HG02588 (cell line): ENCODE data around the gene KCTD21.
"Not testable (repeated sequence)": the region's sequence is repeated elsewhere in the genome, so short reads cannot be mapped to it uniquely, and the experiment has no call there.

Experiments used
- ATAC-seq: cut with Tn5 transposase; IDR thresholded peaks from one replicate; pipeline ENCODE4 v1.9.1; 2021; ENCODE audit warnings: mild to moderate bottlenecking, moderate library complexity; ENCODE audit not compliant: unreplicated experiment

Gene KCTD21

DNA sequence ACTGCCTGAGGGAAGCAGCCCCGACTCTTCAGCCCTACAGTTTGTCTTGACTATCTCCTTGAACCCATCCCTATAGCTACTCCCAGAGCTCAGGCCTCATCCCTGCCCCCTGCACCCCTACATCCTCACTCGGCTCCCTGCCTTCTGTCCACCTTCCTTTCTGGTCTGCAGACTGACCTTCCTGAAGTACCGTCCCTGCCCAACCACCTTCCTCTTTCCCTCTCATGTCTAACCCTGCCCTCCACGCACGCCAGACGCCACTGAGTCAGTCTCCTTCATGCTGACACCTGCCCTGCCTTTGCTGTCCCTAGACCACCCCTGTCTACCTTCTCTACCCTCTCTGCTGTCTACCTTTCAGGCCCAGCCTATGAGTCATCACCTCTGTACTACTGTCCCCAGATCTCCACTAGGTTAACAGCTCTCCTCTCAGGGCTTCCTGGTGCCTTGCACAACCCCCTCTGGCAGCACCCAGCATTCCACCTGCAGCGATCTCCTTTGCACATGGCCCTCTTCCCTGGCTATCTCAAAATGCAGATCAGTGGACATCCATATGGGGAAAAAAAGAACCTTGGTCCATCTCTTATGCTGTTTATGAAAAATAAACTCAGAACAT is 8.9 kb downstream of the KCTD21 start:
- no peak for ATAC-seq

DNA sequence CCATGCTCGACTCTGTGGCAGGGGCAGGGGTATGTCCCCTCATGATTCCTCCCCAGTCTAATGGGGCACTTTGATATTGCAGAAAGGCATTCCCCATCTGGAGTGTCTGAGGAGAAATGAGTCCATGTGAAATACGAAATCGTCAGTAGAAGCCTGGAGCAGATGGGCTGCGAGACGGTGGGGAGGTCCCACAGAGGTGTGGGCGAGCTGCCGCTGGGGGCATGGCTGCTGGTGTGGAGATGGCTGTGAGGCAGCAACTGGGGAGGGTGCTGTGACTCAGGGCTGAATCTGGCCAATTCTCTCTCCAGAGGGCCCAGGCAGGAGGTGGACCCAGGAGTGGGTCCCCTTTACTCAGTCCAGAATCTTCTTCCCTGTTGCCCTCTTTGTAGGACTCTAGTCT is 11.2 kb downstream of the KCTD21 start:
- no peak for ATAC-seq

DNA sequence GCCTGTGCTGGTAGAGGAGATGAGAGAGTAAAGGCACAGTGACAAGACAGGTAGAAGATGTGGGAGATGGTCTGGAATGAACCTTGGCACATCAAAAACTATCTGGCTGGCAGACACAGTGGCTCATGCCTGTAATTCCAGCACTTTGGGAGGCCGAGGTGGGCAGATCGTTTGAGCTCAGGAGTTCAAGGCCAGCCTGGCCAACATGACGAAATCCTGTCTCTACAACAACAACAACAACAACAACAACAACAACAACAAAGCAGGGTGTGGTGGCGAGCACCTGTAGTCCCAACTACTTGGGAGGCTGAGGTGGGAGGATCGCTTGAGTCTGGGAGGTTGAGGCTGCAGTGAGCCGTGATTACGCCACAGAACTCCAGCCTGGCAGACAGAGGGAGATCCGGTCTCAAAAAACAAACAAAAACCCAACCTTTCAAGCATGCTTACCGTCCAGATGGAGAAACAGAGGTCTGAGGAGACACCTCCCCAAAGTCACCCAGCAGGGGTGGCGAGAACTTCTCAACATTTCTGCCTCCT is 11.8 kb downstream of the KCTD21 start:
- no peak for ATAC-seq

DNA sequence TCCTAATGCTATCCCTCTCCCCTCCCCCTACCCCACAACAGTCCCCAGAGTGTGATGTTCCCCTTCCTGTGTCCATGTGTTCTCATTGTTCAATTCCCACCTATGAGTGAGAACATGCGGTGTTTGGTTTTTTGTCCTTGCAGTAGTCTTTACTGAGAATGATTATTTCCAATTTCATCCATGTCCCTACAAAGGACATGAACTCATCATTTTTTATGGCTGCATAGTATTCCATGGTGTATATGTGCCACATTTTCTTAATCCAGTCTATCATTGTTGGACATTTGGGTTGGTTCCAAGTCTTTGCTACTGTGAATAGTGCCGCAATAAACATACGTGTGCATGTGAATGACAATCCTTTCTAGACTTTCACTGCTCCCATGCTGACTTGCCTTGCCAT is 12.6 kb downstream of the KCTD21 start:
- not testable (repeated sequence) for ATAC-seq

DNA sequence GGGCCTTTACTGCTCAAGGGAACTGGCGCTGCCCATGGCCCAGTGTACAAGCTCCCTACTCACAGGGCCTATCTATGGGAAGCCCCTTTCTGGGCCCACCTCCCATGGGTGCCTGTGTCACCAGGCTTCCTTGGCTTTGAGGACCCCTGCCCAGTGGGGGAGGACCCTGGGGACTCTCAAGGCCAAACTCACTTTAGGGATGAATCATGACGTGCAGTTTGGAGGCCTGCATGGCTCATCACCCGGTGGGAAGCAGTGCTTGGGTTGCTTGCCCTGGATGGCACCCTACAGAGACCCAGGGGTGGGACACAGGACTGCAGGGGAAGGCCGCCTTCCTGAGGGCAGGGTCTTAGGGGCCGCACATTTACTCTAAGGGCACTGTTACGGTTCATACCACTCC is 16.5 kb downstream of the KCTD21 start:
- ATAC-seq = no peak

DNA sequence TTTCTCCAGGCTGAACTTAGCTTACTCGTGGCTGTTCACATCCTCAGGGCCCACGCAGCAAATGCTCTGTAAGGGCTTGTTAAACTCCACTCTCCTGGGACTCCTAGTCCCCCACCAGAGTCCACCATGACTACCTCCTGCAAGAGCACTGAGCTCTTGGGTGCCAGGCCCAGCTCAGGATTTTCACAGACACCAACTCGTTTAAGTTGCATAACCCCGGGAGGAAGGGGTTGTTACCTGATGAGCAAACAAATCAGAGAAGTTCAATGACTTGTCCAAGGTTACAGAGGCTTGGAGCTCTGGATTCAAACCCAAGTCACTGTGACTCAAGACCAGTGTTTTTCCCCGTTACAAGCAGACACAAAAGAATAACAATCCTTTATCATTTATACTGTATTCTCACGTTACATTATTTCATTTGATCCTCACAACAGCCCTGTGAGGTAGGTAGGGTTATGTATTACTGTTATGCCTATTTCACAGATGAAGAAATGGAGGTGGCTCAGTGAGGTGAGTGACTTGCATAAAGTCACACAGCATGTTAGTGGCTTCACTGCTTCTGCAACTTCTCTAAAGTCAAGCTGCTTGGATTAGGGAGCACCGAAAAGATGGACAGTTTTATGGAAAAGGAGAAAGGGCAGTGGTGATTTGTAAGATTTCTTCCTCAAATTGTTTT is 17.4 kb downstream of the KCTD21 start:
- ATAC-seq = no peak

DNA sequence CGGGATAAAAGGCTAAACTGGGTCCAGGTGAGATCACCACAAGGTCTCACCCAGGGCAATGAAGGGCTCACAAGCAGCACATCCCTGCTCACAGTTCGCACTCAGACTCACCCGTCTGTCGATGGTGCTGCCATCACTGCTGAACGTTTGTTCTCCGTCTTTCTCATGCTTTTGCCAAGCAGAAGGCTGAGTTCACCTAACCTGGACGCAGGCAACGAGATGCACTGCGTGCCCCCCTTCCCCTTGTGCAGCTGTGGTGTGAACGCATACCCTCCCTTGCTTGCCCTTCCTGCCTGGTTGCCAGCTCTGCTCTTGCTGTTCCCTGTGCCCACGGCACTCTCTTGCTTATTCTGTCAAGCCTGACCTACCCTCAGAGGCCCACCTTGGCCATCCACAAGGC is 18.0 kb downstream of the KCTD21 start:
- ATAC-seq = no peak

DNA sequence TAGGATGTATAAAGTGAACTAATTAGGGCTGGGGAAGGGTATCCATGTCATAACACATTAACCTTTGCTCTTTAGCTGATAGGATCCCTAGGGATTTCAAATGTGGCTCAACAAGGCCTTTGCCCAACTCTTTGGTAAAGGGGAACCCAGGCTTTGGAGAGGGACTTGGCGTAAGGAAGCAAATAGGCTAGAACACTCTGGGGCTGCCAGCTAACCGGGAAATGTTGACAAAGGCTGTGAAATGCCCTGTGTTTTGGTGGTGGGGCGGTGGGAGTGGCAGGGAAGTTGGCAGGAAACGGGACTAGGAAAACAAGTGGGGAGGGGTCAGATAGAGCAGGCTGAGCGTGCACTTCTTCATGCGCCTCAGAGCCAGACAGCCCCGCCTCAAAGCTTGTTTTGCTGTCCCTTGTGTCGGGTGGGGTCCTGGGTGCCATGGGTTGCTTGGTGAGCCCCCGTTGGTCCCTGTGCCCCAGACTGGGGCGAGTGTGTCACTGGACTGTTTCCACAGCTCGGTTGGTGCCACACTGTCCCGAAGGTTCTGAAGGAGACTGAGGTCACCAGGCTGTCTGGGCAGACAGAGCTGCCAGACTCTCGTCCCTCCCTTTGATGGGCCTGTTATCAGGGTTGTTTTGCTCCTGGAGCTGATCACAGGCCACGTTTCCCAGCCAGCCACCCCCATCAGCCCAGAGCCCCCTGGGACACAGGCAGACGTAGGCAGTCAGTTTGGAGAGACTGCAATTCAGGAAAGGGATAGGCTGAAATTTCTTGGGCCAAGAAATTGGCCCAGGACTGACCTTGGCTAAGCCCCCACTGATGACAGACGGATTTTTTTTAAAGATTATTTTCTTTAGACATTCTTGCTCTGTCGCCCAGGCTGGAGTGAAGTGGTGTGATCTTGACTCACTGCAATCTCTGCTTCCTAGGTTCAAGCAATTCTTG is 19.6 kb downstream of the KCTD21 start:
- no peak for ATAC-seq

DNA sequence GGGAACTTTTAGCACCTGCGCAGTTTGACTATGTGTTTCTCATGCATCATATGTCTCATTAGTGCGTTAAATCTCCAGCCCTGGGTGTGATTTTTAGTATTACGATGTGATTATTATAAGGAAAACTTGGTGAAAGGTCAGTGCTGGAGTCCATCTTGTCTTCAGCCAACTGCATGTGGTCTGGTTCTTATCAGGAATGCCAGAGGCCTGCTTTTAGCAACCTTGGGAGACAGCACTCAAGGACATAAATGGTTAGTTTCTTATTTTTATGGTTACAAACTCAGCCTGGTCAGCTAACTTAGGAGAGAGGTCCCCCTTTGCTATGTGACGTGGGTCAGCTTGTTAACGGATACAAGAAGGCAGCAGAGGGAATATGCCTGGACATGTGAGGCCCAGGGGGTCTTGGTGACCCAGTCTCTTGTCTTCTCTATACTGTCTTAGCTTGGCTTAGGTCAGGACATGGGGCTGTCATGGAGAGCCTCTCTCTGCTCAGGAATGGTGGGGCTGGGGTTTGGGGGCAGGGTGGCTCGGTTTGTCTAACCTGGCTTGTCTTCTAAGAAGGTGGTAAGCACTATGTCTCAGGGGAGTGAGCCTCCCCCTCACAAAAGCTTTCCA is 21.5 kb downstream of the KCTD21 start:
- ATAC-seq = no peak

DNA sequence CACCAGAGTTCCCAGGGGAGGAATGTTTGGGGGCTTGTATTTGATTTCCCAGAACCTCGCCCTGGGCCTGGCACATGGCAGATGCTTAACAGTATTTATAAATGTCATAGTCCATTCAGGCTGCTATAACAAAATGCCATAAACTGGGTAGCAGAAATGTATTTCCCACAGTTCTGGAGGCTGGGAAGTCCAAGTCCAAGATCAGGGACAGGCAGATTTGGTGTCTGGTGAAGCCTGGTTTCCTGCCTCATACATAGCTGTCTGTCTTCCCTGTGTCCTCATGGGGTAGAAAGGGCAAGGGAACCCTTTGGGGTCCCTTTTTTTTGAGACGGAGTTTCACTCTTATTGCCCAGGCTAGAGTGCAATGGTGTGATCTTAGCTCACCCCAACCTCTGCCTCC is 24.0 kb downstream of the KCTD21 start:
- ATAC-seq = no peak

DNA sequence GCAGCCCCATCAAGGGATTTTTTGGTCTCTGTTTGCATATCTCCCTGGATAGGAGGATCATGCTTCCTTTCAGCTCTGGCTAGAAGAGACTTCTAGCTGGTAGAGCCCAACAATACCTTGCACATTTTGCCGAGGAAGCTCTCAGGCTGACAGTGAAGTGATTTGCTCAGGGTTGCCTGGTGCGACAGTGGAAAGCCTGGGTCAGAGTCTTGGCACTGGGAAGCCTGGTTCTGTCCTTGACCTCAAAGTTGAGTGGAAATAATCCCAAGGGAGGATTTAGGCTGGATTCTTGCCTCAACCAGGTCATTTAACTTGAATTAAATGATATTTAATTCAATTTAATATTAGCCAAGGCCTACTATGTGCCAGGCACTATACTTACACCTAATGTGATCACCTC is 24.6 kb downstream of the KCTD21 start:
- no peak for ATAC-seq

DNA sequence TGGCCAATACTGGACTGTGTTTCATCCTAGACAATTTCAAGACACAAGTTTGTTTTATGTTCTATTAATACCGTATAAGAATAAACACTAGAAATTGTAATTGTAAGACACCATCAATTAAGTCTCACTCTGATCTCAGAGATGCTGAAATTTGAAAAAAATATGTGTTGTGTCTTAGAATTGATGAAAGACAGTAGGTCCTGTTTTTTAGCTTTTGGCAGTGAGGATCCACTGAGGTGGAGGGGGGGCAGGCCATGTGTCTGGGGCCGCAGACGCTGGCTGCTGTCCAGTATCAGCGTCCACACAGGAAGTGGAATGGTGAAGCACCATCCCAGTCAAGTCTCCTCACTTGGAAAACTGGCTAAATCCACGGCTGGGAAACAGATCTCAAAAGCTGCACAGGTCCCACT is 26.5 kb downstream of the KCTD21 start:
- ATAC-seq = no peak

DNA sequence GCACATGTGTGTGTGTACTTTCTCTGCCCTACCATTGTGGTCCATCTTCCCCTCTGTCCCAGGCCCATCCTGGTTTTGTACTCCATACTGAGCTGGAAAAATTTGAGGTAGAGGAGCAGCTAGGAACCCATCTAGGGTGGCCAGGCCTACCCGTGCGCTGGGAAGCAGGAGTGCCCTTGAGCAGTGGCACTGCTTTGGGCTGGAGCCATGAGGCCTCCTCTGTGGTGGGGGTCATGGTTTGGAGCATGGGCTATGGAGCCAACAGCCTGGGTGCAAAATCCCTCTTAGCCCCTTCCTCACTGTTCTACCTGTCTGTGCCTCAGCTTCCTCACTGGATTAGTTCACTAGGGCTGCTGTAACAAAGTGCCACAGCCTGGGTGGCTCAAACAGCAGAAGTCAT is 27.1 kb downstream of the KCTD21 start:
- no peak for ATAC-seq

DNA sequence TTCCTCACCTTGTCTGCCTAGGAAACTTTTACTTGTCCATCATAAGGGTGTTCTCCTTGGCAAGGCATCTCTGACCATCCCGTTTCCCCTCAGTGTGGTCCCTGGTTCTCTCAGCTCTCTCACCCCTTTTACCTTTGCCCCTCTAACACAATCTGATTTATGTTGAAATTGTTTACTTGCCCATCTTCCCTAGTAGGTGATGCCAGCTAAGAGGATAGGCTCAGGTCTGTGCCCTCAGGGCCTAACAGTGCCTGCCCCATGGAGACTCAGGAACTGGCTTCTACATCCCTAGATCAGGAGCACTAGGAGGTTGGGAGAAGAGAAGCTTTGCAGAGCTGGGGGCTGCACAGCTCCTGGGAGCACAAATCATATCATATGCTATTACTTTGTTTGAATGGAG is 27.9 kb downstream of the KCTD21 start:
- no peak for ATAC-seq

DNA sequence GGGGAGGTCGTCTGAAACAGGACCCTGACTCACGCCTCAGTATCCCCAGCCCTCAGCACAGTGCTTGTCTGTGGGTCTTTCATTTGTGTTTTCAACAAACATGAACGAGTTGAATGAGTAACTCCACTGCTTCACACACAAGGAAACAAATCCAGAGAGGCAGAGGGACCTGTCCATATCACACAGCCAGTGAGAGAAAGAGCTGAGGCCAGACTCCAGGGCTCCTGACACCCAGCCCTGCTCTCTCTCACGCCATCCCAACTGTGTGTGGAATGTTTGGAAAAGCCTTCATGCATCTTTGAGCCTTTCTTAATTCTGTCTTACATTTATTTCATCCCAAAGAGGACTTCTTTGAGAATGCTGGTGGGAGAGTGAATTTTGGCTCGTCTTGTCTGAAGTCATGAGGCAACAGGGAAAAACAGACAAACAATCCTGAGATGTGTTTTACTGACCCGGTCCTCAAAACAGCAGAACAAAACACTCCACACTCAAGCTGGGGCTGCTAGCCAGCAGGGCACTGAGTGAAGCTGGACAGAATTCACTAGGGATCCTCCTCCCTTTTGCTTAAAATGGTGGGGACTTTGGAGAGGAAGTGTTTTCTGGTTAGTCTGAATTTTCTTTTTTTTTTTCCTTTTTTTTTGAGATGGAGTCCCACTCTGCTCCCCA is 29.3 kb downstream of the KCTD21 start:
- no peak for ATAC-seq

DNA sequence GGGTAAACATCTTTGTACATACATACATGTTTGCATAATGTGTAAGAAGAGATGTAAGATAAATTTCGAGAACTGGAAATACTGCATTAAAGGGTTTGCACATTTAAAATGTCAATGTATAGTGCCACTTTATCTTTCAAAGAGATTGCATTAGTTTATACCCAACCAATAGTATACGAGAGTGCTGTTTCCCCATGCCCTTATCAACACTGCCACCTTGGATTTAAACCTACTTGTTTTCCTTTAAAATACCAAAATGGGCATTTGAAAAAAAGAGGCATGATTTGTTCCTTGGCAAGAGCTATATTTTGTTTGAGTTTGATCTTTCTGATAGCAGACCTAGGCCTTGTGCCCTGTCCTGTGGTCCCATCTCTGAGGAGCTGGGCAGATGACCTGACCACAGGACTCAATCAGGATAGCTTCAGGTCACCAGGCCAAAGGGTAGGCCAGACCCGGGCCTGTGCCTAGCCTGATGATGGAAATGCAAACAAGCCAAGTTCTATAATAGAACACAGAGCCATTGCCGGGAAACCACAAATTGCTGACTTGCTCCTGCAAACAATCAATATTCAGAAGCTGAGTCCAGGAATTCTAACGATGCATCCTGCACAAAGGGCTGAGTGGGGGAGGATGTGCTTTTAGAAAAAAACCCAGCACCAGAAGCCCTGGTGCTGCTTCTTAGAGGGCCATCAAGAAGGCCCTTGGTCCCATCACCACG is 32.1 kb downstream of the KCTD21 start:
- ATAC-seq = no peak

DNA sequence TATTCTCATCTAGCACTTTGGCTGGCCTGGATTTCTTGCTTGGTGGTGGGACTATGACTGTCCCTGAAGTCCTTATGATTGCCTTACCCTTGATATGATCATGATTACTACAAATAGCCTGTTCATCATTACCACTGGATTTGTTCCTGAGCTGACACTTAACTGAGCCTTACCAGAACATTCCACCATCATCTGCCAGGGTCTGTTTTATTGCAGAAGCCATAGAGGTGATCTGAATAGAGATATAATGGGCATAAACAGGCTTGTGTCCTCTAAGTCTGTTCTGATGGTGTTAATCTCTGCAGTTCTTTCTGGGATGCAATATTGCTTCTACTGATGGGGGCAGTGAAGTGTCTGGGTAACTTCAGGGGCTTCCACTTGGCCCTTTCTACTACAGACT is 36.6 kb downstream of the KCTD21 start:
- no peak for ATAC-seq

DNA sequence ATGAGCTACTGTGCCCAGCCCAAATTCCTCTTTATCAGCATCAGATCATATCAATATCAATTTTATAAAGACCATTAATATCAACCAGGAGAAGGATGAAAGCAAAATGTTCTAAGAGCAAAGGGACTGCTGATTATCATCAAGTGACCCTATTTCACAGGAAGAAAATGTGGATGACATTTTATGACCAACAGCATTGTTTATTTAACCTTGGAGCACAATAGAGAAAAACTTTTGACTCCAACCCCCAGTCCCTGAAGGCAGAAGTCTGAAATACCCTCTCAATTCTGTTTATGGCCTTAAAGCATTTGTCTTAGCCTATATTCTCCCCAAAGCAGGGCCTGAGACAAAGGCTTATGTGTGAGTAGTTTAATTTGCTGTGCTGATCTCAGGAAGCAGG is 37.7 kb downstream of the KCTD21 start:
- no peak for ATAC-seq

DNA sequence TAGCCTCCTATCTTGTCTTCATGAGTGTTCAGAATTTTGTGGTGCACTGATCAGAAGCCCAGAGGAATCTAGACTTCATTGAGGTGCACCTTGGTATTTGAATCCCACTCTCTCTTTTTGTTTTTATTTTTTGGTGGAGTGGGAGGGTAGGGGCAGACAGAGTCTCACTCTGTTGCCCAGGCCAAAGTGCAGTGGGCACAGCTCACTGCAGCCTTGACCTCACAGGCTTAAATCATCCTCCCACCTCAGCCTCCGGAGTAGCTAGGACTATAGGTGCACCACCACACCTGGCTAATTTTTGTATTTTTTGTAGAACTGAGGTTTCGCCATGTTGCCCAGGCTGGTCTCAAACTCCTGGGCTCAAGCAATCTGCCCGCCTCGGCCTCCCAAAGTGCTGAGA is 38.1 kb downstream of the KCTD21 start:
- no peak for ATAC-seq

DNA sequence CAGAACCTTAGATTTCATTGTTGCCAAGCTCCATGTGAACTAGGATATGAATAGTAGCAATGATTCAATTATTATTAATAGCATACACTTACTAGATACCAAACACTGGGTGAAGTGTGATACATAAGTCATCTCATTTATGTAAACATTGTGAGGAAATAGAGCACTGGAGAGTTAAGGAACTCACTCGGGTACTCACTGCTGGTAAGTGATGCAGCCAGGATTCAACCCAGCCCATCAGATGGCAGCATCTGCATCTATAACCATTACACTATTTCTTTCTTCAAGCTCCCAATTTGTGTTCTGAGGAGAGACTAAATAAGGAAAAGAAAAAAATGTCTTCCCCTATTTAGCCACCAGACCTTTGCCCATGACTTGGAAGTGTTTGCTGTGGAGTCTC is 38.8 kb downstream of the KCTD21 start:
- ATAC-seq = no peak
